ENCODE data around the gene ARHGAP24. TPM values are rescaled to one million over a fixed set of nuclear protein-coding genes. Genes with fewer than 3 reads are reported as not detected.

The ARHGAP24 gene
- total and polyA plus RNA-seq, 9 donors: 6.6 to 16.7 (median 10.0) TPM

- DNase-seq: no peak
- no peaks in the 10 kb centered on the region for H3K4me1 ChIP-seq (ENCODE audit: insufficient read depth)
- no peaks in the 10 kb centered on the region for H3K36me3 ChIP-seq
- 13 to 43% (median 16%) methylated on average over 1 of the region's 1 CpG for WGBS, 3 donors
- TF ChIP-seq POLR2A (IDR thresholded peaks at IDR 0.05): no peak
- no peak for TF ChIP-seq CTCF (IDR thresholded peaks at IDR 0.05)
- TF ChIP-seq EP300 (IDR thresholded peaks at IDR 0.05): no peak
- intact Hi-C loops (cut with DNase I): no loop called here
- no peak overlapping the region for H3K27ac ChIP-seq
- no peak overlapping the region for H3K4me3 ChIP-seq
- no peaks in the 10 kb centered on the region for H3K27me3 ChIP-seq
- no peaks in the 10 kb centered on the region for H3K9me3 ChIP-seq
Observed at GRCh38 chr4:85676050-85676425, 201.1 kb downstream of the ARHGAP24 start.

- TF ChIP-seq CTCF (IDR thresholded peaks at IDR 0.05) (no peak), POLR2A (IDR thresholded peaks at IDR 0.05) (no peak)
- 35 to 40% (median 36%) methylated on average over 5 of the region's 5 CpGs for WGBS, 3 donors
- no peaks in the 10 kb centered on the region for H3K9me3 ChIP-seq
- DNase-seq: no peak
- no peak overlapping the region for H3K4me3 ChIP-seq
- no peak overlapping the region for H3K27ac ChIP-seq
- H3K36me3 ChIP-seq: no peaks in the 10 kb centered on the region
- H3K27me3 ChIP-seq: no peaks in the 10 kb centered on the region
- H3K4me1 ChIP-seq (ENCODE audit: insufficient read depth): no peaks in the 10 kb centered on the region
- intact Hi-C loops (cut with DNase I): no loop called here
Observed at GRCh38 chr4:85676850-85677590, 202.1 kb downstream of the ARHGAP24 start.

GRCh38 chr4:85681221-85681657 lies 206.3 kb downstream of the ARHGAP24 start:
- Histone ChIP-seq H3K4me3 (no peak overlapping the region), H3K36me3 (no peaks in the 10 kb centered on the region), H3K4me1 (ENCODE audit: insufficient read depth) (no peaks in the 10 kb centered on the region), H3K9me3 (no peaks in the 10 kb centered on the region), H3K27ac (no peak overlapping the region), H3K27me3 (no peaks in the 10 kb centered on the region)
- no peak for DNase-seq
- no peak for TF ChIP-seq EP300 (IDR thresholded peaks at IDR 0.05)
- no peak for TF ChIP-seq POLR2A (IDR thresholded peaks at IDR 0.05)
- TF ChIP-seq CTCF (IDR thresholded peaks at IDR 0.05): no peak
- intact Hi-C loops (cut with DNase I): no loop called here
- WGBS, 3 donors: 31 to 52% (median 44%) methylated on average over 2 of the region's 2 CpGs

GRCh38 chr4:85681921-85682320 lies 207.0 kb downstream of the ARHGAP24 start:
- intact Hi-C loops (cut with DNase I): no loop called here
- no peak for TF ChIP-seq CTCF (IDR thresholded peaks at IDR 0.05)
- no peak for TF ChIP-seq POLR2A (IDR thresholded peaks at IDR 0.05)
- TF ChIP-seq EP300 (IDR thresholded peaks at IDR 0.05): no peak

More at GRCh38 chr4:85681921-85682320, 207.0 kb downstream of the ARHGAP24 start:
- no peaks in the 10 kb centered on the region for H3K36me3 ChIP-seq
- no peaks in the 10 kb centered on the region for H3K27me3 ChIP-seq
- H3K9me3 ChIP-seq: no peaks in the 10 kb centered on the region
- H3K4me1 ChIP-seq (ENCODE audit: insufficient read depth): no peaks in the 10 kb centered on the region
- no peak for DNase-seq
- no peak overlapping the region for H3K27ac ChIP-seq
- WGBS, 3 donors: 92 to 94% (median 93%) methylated on average over 3 of the region's 3 CpGs
- H3K4me3 ChIP-seq: no peak overlapping the region

Measured in ovary (tissue), 9 donors.